Thoracic aorta (tissue), 2 donors: ENCODE data around the gene ZSCAN25. TPM values are rescaled to one million over a fixed set of nuclear protein-coding genes. Genes with fewer than 3 reads are reported as not detected.

Experiments used
- ATAC-seq: fragments of 150-250 bp; one replicate; pipeline ENCODE4 v1.8.0; 2017; ENCODE audit warnings: low read depth; ENCODE audit not compliant: insufficient number of reproducible peaks, low FRiP score
- DNase-seq: peaks from one replicate; pipeline ENCODE4 v3.0.0-alpha.2; 2020; ENCODE audit warnings: low spot score
- H3K27ac ChIP-seq, 2 donors: fragments of 200-600 bp; sonication (generic); 1 replicate in 1 of 2; 2 replicates in 1 of 2; pipeline ENCODE4 v1.5.1; 2016; ENCODE audit warnings: mild to moderate bottlenecking in 2 of 2, moderate library complexity in 2 of 2
- H3K27me3 ChIP-seq: fragments of 200-600 bp; sonication (generic); replicated peaks from 2 replicates; pipeline ENCODE4 v1.6.0; 2016; ENCODE audit warnings: mild to moderate bottlenecking; ENCODE audit not compliant: insufficient read depth
- H3K36me3 ChIP-seq: fragments of 200-600 bp; sonication (generic); one replicate; pipeline ENCODE4 v1.5.1; 2016
- H3K4me1 ChIP-seq, 2 donors: fragments of 200-600 bp; sonication (generic); 1 replicate in 1 of 2; 2 replicates in 1 of 2; pipeline versions ENCODE4 v1.5.1 to v1.6.0; 2016; ENCODE audit warnings: low read depth in 2 of 2, mild to moderate bottlenecking in 1 of 2; ENCODE audit not compliant: control insufficient read depth in 1 of 2
- H3K4me3 ChIP-seq: fragments of 200-600 bp; sonication (generic); 2 replicates; pipeline ENCODE4 v1.5.1; 2016; ENCODE audit warnings: mild to moderate bottlenecking
- H3K9me3 ChIP-seq: fragments of 200-600 bp; sonication (generic); 2 replicates; pipeline ENCODE4 v1.5.1; 2016
- total RNA-seq, 2 donors: library from RNA; depleted of rRNA; stranded (reverse); fragments of >200 nt; gene quantifications; one replicate each; pipeline versions ENCODE4 v1.1.0 to v1.2.3, GENCODE V29; 2016
- TF ChIP-seq, protein P1 (sequence below): fragments of 200-600 bp; sonication (generic); IDR thresholded peaks from one replicate; pipeline ENCODE4 v1.5.1; 2019; ENCODE audit warnings: antibody characterized with exemption

ZSCAN25 gene
- total RNA-seq, 2 donors from 2014 or later = 13.4 to 21.7 TPM

DNA sequence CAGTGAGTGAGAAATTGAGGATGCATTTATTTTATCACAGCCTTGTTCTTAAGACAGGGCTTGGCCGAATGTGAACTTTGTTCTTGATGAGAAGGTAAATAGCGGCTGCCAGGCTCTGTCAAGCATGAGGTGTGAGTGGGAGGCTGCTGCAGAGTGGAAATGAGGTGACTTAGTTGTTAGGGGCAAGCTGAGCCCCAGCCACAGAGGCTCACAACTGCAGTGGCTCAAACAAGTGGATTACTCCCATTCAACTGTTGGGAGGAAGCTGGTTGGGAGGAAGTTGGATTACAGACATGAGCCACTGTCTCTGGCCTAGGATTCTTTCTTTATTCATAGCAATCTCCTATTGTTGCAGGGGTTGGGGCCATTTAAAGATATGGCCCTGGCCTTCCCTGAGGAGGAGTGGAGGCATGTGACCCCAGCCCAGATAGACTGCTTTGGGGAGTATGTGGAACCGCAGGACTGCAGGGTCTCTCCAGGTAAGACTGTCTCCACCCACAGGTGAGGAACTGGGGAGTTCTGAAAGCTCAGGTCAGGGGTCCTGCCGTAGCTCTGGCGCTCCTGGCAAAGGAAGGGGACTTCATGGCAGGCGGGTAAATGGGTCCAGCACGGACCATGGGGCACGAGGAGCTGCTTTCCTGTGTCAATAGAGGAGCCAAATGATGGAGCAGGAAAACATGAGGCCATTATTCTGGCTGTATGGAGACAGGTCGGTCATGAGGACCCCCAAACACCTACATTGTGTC is 7.1 kb downstream of the ZSCAN25 start:
- TF ChIP-seq, protein P1, sequence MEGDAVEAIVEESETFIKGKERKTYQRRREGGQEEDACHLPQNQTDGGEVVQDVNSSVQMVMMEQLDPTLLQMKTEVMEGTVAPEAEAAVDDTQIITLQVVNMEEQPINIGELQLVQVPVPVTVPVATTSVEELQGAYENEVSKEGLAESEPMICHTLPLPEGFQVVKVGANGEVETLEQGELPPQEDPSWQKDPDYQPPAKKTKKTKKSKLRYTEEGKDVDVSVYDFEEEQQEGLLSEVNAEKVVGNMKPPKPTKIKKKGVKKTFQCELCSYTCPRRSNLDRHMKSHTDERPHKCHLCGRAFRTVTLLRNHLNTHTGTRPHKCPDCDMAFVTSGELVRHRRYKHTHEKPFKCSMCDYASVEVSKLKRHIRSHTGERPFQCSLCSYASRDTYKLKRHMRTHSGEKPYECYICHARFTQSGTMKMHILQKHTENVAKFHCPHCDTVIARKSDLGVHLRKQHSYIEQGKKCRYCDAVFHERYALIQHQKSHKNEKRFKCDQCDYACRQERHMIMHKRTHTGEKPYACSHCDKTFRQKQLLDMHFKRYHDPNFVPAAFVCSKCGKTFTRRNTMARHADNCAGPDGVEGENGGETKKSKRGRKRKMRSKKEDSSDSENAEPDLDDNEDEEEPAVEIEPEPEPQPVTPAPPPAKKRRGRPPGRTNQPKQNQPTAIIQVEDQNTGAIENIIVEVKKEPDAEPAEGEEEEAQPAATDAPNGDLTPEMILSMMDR = no peak
- no peak for ATAC-seq
- H3K9me3 ChIP-seq = no peaks in the 10 kb centered on the region
- no peak overlapping the region for H3K27ac ChIP-seq
- no peaks in the 10 kb centered on the region for H3K27me3 ChIP-seq
- H3K36me3 ChIP-seq = peaks cover 85% of the 10 kb centered on the region
- DNase-seq = no peak
- no peaks in the 10 kb centered on the region for H3K4me1 ChIP-seq
- no peak overlapping the region for H3K4me3 ChIP-seq

DNA sequence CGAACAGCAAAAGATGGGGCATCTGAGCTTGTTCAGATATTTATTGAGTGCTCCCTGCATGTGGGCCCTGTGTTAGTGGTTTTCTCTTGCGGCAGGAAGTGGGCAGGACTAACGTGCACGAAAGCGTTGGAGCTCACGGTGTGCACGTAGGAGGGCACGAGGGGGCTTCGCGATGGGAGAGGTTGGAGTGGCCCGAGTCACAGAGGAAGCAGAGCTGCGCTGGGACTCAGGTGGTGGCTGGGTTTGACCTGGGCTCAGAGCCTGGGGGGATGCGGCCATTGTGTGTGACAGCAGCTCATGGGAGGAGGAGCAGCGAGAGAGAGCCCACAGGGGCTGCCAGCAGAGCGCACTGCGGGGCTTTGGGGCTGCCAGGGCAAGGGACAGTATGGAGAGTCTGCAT is 7.7 kb downstream of the ZSCAN25 start:
- Histone ChIP-seq H3K4me1 (no peaks in the 10 kb centered on the region), H3K27me3 (no peaks in the 10 kb centered on the region), H3K27ac (no peak overlapping the region), H3K36me3 (peaks cover 85% of the 10 kb centered on the region), H3K4me3 (no peak overlapping the region), H3K9me3 (no peaks in the 10 kb centered on the region)
- ATAC-seq (no peak), DNase-seq (no peak)
- TF ChIP-seq, protein P1 = no peak

DNA sequence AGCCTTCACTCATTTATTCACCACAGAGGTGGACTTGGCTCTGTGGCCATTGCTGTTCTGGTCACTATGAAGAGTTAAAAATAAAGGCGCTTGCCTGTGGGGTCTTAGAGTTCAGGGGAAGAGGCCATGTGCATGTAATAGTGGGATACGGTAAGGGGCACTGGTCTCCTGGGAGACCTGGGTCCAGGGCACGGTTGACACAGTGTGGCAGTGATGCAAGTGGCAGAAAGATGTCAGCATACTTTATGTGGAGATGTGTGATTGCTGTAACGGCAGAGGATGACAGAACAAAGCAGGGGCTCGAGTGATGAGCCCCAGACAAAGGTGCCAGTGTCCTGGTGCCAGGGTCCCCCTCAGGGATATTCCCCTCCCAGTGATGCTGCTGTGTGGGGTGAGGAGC is 8.6 kb downstream of the ZSCAN25 start:
- no peaks in the 10 kb centered on the region for H3K4me1 ChIP-seq
- no peak overlapping the region for H3K27ac ChIP-seq
- no peaks in the 10 kb centered on the region for H3K27me3 ChIP-seq
- no peak for ATAC-seq
- no peaks in the 10 kb centered on the region for H3K9me3 ChIP-seq
- H3K36me3 ChIP-seq = peaks cover 85% of the 10 kb centered on the region
- TF ChIP-seq, protein P1 = no peak
- DNase-seq = no peak
- H3K4me3 ChIP-seq = no peak overlapping the region

DNA sequence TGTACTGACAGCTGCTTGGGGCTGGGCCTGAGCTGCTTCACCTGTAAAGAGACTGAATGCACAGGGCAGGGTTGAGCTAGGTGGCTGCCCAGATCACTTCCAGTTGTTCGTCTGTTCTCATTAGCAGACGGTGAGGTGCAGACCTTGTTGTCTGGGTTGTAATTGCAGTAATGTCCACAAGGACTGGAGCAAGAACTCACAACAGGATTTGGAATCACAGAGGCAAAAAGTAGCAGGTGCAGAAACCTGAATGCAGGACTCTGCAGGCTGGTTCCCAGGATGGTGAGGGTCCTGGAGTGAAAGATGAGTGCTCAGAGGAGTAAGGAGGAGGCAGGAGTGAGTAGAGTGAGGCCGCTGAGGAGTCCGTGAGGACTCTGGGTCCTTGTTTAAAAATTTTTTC is 9.2 kb downstream of the ZSCAN25 start:
- Histone ChIP-seq H3K27me3 (no peaks in the 10 kb centered on the region), H3K4me3 (no peak overlapping the region), H3K36me3 (peaks cover 83% of the 10 kb centered on the region), H3K27ac (no peak overlapping the region), H3K9me3 (no peaks in the 10 kb centered on the region), H3K4me1 (no peaks in the 10 kb centered on the region)
- no peak for ATAC-seq
- TF ChIP-seq, protein P1 = no peak
- DNase-seq = no peak

DNA sequence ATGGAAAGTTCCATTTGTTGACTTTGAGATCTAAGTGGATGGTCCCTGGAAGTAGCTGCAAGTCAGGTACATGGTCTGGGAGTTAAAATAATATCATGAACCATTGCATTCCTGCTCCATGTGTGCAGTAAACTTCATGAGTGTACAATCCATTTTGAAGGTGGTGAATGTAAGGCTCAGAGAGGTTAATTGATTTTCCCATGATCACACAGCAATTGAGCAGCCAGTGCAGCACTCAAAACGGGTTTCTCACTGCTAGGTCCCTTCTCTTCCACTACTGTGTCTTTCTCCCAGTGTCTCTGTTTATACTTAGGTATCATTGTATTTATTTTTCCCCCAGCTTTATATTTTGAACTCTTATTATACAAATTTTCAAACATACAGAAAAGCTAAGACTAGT is 9.9 kb downstream of the ZSCAN25 start:
- no peak overlapping the region for H3K27ac ChIP-seq
- no peak overlapping the region for H3K4me3 ChIP-seq
- DNase-seq = no peak
- no peaks in the 10 kb centered on the region for H3K4me1 ChIP-seq
- ATAC-seq = no peak
- H3K36me3 ChIP-seq = peaks cover 79% of the 10 kb centered on the region
- TF ChIP-seq, protein P1 = no peak
- H3K9me3 ChIP-seq = no peaks in the 10 kb centered on the region
- no peaks in the 10 kb centered on the region for H3K27me3 ChIP-seq
